NOMO-1 treated with dmso at 0.1 percent for 144 hours (cell line): Measurements from ENCODE around the gene NAP1L4.
"Not testable (repeated sequence)": the region's sequence is repeated elsewhere in the genome, so short reads cannot be mapped to it uniquely, and the experiment has no call there.

Experiments
- DNase-seq: peaks from one replicate; lab custom pipeline; 2025; ENCODE audit not compliant: unreplicated experiment; lab: John Stamatoyannopoulos, UW

Gene NAP1L4

GRCh38 chr11:2911088-2911784 lies 80.9 kb downstream of the NAP1L4 start:
- DNase-seq = no peak

DNA sequence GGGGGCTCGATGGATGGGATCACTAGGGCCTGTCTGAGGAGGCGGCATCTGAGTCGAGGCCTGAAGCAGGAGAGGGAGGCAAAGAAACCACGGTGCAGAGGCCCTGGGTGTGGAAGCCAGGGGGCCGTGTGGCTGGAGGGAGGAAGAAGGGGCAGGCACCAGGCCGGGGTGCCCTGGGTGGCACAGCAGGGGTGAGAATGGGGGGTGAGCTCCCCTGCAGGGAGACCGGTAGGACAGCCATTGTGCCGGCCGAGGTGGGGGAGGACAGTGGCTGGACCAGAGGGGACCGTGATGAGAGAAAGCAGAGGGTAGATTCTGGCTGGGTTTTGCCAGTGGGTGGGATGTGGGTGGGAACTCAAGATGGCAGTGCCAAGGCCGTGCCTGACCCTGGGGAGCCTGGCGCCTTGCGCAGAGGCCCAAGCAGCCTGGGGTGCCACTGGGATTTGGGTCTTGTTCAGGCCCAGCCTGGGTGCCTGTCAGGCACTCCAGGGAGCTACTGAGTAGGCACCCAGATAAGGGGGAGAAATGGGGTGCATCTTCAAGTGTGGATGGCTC lies 81.7 kb downstream of the NAP1L4 start:
- DNase-seq = no peak

GRCh38 chr11:2909133-2909902 lies 82.8 kb downstream of the NAP1L4 start:
- DNase-seq = no peak

GRCh38 chr11:2908130-2908529 lies 84.0 kb downstream of the NAP1L4 start:
- DNase-seq = no peak

DNA sequence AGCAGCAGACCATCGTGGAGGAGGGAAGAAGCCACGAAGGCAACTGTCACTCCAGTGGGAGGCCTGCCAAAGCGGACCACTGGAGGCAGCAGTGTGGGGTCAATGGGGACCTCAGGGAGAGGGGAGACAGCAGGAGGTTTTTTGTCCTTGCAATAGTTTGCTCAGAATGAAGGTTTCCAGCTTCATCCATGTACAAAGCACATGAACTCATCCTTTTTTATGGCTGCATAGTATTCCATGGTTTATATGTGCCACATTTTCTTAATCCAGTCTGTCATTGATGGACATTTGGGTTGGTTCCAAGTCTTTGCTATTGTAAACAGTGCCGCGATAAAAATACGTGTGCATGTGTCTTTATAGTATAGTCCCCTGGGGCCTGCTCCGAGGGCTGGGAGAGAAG lies 86.8 kb downstream of the NAP1L4 start:
- DNase-seq = not testable (repeated sequence)

- DNase-seq = no peak
Measured at GRCh38 chr11:2904153-2905052, 87.7 kb downstream of the NAP1L4 start.

GRCh38 chr11:2903672-2904011 lies 88.5 kb downstream of the NAP1L4 start:
- no peak for DNase-seq

DNA sequence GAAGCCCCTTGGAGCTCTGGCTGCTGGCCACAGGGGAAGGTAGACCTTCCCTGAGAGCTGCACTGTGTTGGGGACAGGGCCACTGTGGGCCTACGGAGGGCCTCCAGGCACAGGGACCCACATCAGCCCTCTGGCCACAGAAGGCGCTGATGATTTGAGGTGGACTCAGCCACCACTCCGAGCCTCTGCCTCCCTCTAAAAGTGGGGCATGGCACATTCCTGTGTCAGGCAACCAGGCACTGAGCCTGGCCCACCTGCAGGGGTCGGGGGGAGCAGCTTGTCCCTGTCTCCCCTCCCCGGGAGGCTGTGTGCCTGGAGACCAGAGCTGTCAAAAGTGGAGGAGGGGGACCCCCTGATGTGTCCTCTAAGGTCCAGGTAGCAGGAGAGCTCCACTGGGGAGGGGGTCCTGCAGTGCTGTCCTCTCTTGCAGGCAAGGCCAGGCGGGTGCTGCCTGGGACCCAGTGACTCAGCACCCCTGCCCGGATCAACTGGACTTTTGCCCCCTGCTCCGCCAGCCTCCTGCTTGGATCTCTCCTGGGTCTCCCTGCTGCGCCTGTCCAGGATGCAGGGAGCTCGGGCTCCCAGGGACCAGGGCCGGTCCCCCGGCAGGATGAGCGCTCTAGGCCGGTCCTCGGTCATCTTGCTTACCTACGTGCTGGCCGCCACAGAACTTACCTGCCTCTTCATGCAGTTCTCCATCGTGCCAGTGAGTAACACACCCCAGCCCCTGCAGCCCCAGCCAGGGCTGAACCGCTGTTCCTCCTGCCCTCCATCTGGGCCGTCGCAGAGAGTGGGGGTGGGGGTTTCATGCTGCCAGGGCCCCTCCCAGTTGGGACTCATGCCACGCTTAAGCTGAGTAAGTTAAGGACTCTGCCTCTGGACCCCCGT lies 89.1 kb downstream of the NAP1L4 start:
- no peak for DNase-seq

DNA sequence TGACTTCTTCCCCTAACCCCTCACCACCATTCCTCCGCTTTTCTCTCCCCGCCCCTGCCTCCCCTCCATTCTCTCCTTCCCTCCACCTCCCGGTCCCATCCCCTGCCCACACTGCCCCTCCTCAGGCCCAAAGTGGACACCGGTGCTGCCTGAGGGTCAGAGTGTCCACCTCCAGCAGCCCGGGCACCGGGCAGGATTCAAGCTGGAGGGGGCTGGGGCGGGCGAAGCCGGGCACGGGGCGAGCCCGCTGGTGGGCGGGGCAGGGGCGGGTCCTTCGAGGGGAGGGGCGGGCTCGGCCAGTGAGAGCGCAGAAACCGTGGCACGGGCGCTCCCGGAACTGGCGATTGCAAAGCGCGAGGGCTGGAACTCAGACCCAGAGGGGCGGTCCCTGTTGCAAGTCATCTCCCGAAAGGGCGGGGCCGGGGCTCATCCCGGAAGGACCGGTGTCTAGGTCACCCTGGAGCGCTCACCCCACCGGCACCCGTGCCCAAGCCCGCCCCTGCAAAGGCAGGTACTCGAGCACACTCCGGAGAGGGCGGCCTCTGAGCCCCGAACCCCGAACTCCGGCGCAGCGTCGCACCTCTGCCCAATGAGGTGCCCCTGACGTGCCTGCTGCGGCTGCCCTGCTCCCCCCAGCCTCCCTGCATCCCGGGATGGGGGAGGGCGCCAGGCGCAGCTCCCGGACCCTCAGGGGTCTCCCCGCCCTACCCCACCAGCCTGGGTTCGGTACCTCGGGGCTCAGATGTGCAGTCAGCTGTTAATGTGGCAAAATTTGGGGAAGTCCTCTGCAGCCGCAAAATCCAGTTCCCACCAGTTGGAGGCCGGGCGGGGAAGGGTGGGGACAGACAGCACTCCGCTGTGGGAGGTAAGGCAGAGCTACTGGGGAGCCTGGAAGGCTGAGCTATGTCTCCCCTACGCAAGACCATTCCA lies 90.0 kb downstream of the NAP1L4 start:
- peak; percentile 95 for DNase-seq

DNA sequence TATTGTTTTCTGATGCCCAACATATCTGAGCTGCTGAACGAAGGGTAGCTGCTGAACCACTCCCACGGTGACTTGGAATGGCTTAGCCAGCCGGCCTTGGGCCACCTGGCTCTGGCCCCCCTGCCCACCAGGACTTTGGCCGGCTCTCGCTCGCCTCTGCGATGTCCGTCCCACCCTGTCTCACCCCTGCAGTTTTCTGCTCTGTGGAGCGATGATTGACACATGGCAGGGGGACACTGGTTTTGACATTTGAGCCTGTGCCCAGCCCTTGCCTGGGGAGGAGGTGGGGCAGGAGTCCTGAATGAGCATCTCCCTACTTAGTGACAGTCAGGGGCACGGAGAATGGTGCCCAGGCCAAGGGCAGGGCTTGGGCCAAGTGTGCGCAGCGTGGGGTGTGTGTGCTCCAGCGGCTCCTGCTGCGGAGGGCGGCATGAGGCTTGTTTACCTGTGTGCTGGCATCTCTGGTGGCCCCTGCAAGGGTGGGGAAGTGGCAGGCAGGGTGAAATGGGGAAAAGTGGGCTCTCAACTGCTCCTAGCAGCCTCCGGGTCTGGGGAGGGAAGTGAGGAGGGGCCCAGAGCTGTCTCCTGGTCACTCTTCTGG lies 90.8 kb downstream of the NAP1L4 start:
- DNase-seq = no peak

- DNase-seq = peak; percentile 9
Measured at GRCh38 chr11:2899080-2899783, 92.9 kb downstream of the NAP1L4 start.

DNA sequence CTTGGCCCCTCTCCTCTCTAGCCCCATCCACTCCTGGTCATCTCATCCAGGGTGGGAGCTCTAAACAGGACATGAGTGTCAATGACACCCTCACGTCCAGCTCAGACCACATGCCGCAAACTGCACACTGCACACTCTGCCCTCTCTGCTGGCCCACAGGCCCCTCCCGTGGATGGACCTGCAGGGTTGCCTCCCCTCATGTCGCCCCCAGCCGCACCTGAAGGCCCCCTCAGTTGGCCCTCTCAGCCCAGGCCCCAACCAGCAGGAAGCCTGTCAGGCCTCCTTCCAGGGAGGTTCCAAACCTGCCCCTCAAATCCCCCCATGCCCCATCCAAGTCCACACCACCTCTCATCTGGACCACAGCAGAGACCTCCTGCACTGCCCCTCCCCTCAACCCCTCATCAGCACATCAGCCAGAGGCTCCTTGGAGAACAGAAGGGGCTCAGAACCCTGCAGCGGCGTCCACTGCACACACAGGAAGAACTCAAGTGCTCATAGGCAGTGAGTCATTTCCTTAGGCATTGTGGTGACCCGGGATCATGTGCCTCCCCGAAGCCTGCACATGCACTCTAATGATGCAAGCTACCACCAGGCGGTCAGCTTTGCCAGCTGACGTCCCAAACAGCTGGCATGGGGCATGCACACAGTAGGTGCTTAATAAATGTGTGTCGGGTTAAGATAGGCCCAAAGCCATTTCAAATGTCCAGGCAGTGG lies 93.6 kb downstream of the NAP1L4 start:
- DNase-seq = peak; percentile 81

DNA sequence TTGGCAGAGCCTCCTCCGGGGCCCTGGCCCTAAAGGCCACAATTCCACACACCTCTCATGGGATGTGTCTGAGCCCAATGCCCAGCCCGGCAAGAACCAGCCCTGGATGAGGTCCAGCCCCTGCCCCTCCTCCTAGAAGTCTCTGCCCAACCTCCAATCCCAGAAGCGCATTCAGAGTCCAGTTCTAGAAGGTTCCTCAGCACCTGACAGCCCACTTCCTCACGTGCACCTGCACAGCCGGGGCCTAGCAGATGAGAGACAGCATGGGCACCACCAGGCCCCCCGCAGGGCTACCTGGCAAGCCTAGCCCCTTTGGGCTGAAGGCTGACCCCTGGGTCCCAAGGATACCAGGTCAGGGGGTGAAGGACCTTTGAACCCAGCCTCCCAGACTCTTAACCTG lies 95.1 kb downstream of the NAP1L4 start:
- DNase-seq = no peak

DNA sequence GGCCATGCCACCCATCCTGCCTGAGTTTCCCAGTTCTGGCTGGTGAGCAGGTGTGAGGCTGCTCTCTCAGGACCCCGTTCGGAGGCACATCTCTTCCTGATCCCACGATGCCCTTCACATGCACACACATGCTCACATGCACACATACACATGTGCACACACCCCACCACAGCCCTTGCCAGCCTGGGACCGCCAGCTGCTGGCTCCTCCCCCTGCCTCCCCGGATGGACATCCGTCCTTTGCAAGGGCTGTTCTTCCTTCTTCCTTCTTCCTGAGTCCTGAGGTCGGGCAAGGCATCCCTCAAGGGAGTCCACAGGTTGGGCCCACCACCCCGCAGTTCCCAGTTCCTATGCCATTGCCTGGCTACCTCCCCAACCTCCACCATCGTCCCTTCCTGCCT lies 96.1 kb downstream of the NAP1L4 start:
- DNase-seq = no peak
